PC-9 (cell line): ENCODE data around the gene PAIP2B.

Experiments used
- EZH2 ChIP-seq: fragments of 200-600 bp; sonication (generic); IDR thresholded peaks from 2 replicates; pipeline ENCODE4 v1.8.0; 2017; ENCODE audit warnings: antibody characterized with exemption, low read depth
- TF ChIP-seq, protein P1 (sequence below): fragments of 200-600 bp; sonication (generic); conservative IDR thresholded peaks from 2 replicates; pipeline ENCODE4 v1.6.1; 2017; ENCODE audit warnings: mixed run types, antibody characterized with exemption, mild to moderate bottlenecking, moderate library complexity

DNA sequence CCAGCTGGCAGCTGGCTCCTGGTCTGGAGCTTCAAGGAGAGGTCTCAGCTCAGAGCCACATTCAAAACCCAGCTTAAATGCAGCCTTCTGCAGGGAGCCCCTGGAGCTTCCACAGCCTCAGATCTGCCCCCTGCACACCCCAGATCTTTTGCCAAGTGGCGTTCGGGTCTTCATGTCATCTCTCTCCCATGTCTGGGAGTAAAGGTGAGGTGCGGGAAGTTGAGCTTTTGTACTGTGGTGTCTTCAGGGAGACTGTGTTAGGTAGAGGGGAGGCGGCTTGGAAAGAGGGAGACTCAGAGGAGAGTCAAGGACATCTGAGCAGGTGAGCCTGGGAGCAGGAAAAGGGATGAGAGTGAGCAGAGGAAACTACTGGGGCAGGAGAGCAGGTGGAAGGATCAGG is 71.1 kb downstream of the PAIP2B start:
- TF ChIP-seq, protein P1, sequence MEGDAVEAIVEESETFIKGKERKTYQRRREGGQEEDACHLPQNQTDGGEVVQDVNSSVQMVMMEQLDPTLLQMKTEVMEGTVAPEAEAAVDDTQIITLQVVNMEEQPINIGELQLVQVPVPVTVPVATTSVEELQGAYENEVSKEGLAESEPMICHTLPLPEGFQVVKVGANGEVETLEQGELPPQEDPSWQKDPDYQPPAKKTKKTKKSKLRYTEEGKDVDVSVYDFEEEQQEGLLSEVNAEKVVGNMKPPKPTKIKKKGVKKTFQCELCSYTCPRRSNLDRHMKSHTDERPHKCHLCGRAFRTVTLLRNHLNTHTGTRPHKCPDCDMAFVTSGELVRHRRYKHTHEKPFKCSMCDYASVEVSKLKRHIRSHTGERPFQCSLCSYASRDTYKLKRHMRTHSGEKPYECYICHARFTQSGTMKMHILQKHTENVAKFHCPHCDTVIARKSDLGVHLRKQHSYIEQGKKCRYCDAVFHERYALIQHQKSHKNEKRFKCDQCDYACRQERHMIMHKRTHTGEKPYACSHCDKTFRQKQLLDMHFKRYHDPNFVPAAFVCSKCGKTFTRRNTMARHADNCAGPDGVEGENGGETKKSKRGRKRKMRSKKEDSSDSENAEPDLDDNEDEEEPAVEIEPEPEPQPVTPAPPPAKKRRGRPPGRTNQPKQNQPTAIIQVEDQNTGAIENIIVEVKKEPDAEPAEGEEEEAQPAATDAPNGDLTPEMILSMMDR, result no peak
- TF ChIP-seq EZH2, result no peak
